Astrocyte (in vitro differentiated cells and primary cell): ENCODE results near the gene AJAP1. TPM values are rescaled to one million over a fixed set of nuclear protein-coding genes. Genes with fewer than 3 reads are reported as not detected.
A peak's percentile ranks its signal among the peaks of the same experiment; 100 is the strongest.

Experiments
- DNase-seq: peaks from one replicate; pipeline ENCODE4 v3.0.0-alpha.2; 2010; ENCODE audit warnings: low read depth
- FAIRE-seq: peaks from 2 replicates; lab custom pipeline; 2011; peaks lifted over from hg19 to GRCh38; lab: Jason Lieb, UNC
- H2AFZ ChIP-seq: 2 replicates; pipeline ENCODE4 v1.6.0; 2012; ENCODE audit warnings: low read depth, low read length, inconsistent platforms
- H3K27ac ChIP-seq: 2 replicates; pipeline ENCODE4 v1.5.1; 2011; ENCODE audit warnings: low read depth, low read length, inconsistent platforms
- H3K27me3 ChIP-seq: 2 replicates; pipeline ENCODE4 v1.6.0; 2011; ENCODE audit warnings: low read length, inconsistent platforms; ENCODE audit not compliant: insufficient read depth
- H3K36me3 ChIP-seq: 2 replicates; pipeline ENCODE4 v1.5.1; 2011; ENCODE audit warnings: low read length, inconsistent platforms; ENCODE audit not compliant: insufficient read depth
- H3K4me1 ChIP-seq: 2 replicates; pipeline ENCODE4 v1.5.1; 2011; ENCODE audit warnings: low read length, inconsistent platforms; ENCODE audit not compliant: insufficient read depth
- H3K4me2 ChIP-seq: 2 replicates; pipeline ENCODE4 v1.6.0; 2012; ENCODE audit warnings: low read length, inconsistent platforms
- H3K4me3 ChIP-seq: 2 replicates; pipeline ENCODE4 v1.5.1; 2011; ENCODE audit warnings: low read depth, mild to moderate bottlenecking, low read length, inconsistent platforms; ENCODE audit not compliant: insufficient read depth
- H3K79me2 ChIP-seq: 2 replicates; pipeline ENCODE4 v1.6.0; 2012; ENCODE audit warnings: mild to moderate bottlenecking, low read length, inconsistent platforms; ENCODE audit not compliant: insufficient read depth
- H3K9ac ChIP-seq: 2 replicates; pipeline ENCODE4 v1.6.0; 2012; ENCODE audit warnings: mild to moderate bottlenecking, low read length, inconsistent platforms
- H3K9me3 ChIP-seq: 2 replicates; pipeline ENCODE4 v1.5.1; 2012; ENCODE audit warnings: low read depth, mild to moderate bottlenecking, low read length, inconsistent platforms; ENCODE audit not compliant: insufficient read depth
- H4K20me1 ChIP-seq: 2 replicates; pipeline ENCODE4 v1.6.0; 2012; ENCODE audit warnings: low read length, inconsistent platforms; ENCODE audit not compliant: insufficient read depth
- H3K27ac Mint-ChIP-seq: one replicate; pipeline ENCODE4 v1.8.0; 2021; ENCODE audit warnings: mild to moderate bottlenecking, mixed read lengths; ENCODE audit not compliant: unreplicated experiment
- H3K27me3 Mint-ChIP-seq: one replicate; pipeline ENCODE4 v1.8.0; 2021; ENCODE audit warnings: low read depth, mixed read lengths; ENCODE audit not compliant: unreplicated experiment
- H3K36me3 Mint-ChIP-seq: one replicate; pipeline ENCODE4 v1.8.0; 2021; ENCODE audit warnings: low read depth, mixed read lengths; ENCODE audit not compliant: unreplicated experiment
- H3K4me1 Mint-ChIP-seq: one replicate; pipeline ENCODE4 v1.8.0; 2021; ENCODE audit warnings: low read depth, mixed read lengths; ENCODE audit not compliant: unreplicated experiment
- H3K4me3 Mint-ChIP-seq: one replicate; pipeline ENCODE4 v1.8.0; 2021; ENCODE audit warnings: mild to moderate bottlenecking, moderate library complexity, mixed read lengths; ENCODE audit not compliant: unreplicated experiment
- H3K9me3 Mint-ChIP-seq: one replicate; pipeline ENCODE4 v1.8.0; 2021; ENCODE audit warnings: mild to moderate bottlenecking, mixed read lengths; ENCODE audit not compliant: unreplicated experiment
- EZH2 ChIP-seq: IDR thresholded peaks from 2 replicates; pipeline ENCODE4 v1.6.1; 2012; ENCODE audit warnings: mild to moderate bottlenecking, low read length, inconsistent platforms; ENCODE audit not compliant: insufficient read depth
- total RNA-seq: library from RNA; stranded (reverse); gene quantifications from 2 replicates; pipeline ENCODE4 v1.2.1, GENCODE V29; 2021
- TF ChIP-seq, protein P1 (sequence below): IDR thresholded peaks from 2 replicates; pipeline ENCODE4 v1.5.1; 2011; ENCODE audit warnings: low read depth, mild to moderate bottlenecking, inconsistent platforms, low read length, moderate library complexity; ENCODE audit not compliant: insufficient read depth

AJAP1 gene
- total RNA-seq, 1 donor from 2014 or later = 0.34 TPM

DNA sequence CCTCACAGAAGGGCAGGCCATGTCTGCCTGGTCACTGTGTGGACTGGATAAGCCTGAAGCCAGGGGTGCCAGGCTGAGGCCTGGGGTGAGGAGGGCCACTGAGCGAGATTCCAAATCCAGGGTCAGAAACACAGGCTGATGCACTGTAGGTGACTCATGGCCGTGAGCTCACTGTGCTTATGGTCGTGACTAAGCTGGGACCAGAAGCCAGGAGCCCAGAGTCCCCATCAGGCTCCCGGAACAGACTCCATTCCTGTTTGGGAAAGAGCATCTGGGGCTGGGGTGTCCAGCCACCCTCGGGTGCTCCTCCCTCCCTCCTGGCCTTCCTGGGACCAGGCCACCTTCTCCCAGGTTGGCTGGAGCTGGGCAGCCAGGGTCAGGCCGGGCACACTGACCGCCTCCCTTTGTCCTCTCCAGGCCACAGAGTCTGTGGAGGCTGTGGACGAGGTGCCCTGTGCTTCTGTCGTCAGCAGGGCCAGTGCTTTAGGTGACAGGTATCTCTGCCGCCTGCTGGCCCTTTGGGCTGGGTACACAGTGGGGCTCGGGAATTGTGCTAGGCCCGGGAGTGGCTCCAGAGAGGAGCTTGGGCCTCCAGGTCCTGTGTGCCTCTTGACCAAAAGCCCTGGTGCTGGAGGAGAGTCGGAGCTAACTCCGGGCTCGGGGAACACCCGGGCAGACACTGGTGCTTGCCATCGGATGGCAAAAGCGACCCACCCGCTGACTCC is 36.7 kb downstream of the AJAP1 start:
- Mint-ChIP-seq H3K27ac (no peak overlapping the region), H3K27me3 (peaks cover 46% of the 10 kb centered on the region), H3K36me3 (peaks cover 5% of the 10 kb centered on the region), H3K4me3 (no peak overlapping the region), H3K4me1 (no peaks in the 10 kb centered on the region), H3K9me3 (peaks cover 5% of the 10 kb centered on the region)
- H3K9me3 ChIP-seq = no peaks in the 10 kb centered on the region
- H3K27ac ChIP-seq = no peak overlapping the region
- H3K27me3 ChIP-seq = no peaks in the 10 kb centered on the region
- H3K9ac ChIP-seq = no peak overlapping the region
- no peaks in the 10 kb centered on the region for H4K20me1 ChIP-seq
- no peak overlapping the region for H3K4me3 ChIP-seq
- H3K79me2 ChIP-seq = no peaks in the 10 kb centered on the region
- no peak overlapping the region for H3K4me2 ChIP-seq
- no peaks in the 10 kb centered on the region for H3K4me1 ChIP-seq
- H3K36me3 ChIP-seq = no peaks in the 10 kb centered on the region
- TF ChIP-seq, protein P1, sequence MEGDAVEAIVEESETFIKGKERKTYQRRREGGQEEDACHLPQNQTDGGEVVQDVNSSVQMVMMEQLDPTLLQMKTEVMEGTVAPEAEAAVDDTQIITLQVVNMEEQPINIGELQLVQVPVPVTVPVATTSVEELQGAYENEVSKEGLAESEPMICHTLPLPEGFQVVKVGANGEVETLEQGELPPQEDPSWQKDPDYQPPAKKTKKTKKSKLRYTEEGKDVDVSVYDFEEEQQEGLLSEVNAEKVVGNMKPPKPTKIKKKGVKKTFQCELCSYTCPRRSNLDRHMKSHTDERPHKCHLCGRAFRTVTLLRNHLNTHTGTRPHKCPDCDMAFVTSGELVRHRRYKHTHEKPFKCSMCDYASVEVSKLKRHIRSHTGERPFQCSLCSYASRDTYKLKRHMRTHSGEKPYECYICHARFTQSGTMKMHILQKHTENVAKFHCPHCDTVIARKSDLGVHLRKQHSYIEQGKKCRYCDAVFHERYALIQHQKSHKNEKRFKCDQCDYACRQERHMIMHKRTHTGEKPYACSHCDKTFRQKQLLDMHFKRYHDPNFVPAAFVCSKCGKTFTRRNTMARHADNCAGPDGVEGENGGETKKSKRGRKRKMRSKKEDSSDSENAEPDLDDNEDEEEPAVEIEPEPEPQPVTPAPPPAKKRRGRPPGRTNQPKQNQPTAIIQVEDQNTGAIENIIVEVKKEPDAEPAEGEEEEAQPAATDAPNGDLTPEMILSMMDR = no peak
- TF ChIP-seq EZH2 = no peak
- no peak overlapping the region for H2AFZ ChIP-seq
- peak; percentile 27 for DNase-seq
- FAIRE-seq = no peak

GRCh38 chr1:4691766-4692405 is 37.5 kb downstream of the AJAP1 start:
- H3K4me3 Mint-ChIP-seq = no peak overlapping the region
- peaks cover 5% of the 10 kb centered on the region for H3K9me3 Mint-ChIP-seq
- H3K36me3 Mint-ChIP-seq = peaks cover 5% of the 10 kb centered on the region
- H3K27me3 Mint-ChIP-seq = peaks cover 45% of the 10 kb centered on the region
- H3K4me1 Mint-ChIP-seq = no peaks in the 10 kb centered on the region
- H3K36me3 ChIP-seq = no peaks in the 10 kb centered on the region
- no peak overlapping the region for H3K27ac Mint-ChIP-seq
- no peak for TF ChIP-seq EZH2
- TF ChIP-seq, protein P1 = no peak
- no peaks in the 10 kb centered on the region for H4K20me1 ChIP-seq
- H3K9me3 ChIP-seq = peaks cover 5% of the 10 kb centered on the region
- DNase-seq = no peak
- FAIRE-seq = no peak
- H3K4me1 ChIP-seq = no peaks in the 10 kb centered on the region
- H2AFZ ChIP-seq = no peak overlapping the region
- H3K27ac ChIP-seq = no peak overlapping the region
- no peak overlapping the region for H3K4me3 ChIP-seq
- no peaks in the 10 kb centered on the region for H3K27me3 ChIP-seq
- no peak overlapping the region for H3K9ac ChIP-seq
- H3K4me2 ChIP-seq = no peak overlapping the region
- H3K79me2 ChIP-seq = no peaks in the 10 kb centered on the region

GRCh38 chr1:4692437-4692836 is 38.0 kb downstream of the AJAP1 start:
- Histone ChIP-seq H3K9me3 (peaks cover 5% of the 10 kb centered on the region), H2AFZ (no peak overlapping the region), H3K27ac (no peak overlapping the region), H3K4me3 (no peak overlapping the region), H3K4me2 (no peak overlapping the region), H3K36me3 (no peaks in the 10 kb centered on the region), H3K9ac (no peak overlapping the region), H3K4me1 (no peaks in the 10 kb centered on the region), H4K20me1 (no peaks in the 10 kb centered on the region), H3K79me2 (no peaks in the 10 kb centered on the region), H3K27me3 (no peaks in the 10 kb centered on the region)
- peaks cover 5% of the 10 kb centered on the region for H3K36me3 Mint-ChIP-seq
- H3K4me3 Mint-ChIP-seq = no peak overlapping the region
- peaks cover 5% of the 10 kb centered on the region for H3K9me3 Mint-ChIP-seq
- H3K27ac Mint-ChIP-seq = no peak overlapping the region
- no peak for DNase-seq
- TF ChIP-seq EZH2 = no peak
- TF ChIP-seq, protein P1 = no peak
- FAIRE-seq = no peak
- H3K27me3 Mint-ChIP-seq = peaks cover 42% of the 10 kb centered on the region
- no peaks in the 10 kb centered on the region for H3K4me1 Mint-ChIP-seq
